ENCODE data around the gene NHERF1.

Gene NHERF1

GRCh38 chr17:74748529-74749278 is at the start of gene NHERF1:
Gene NHERF1 (plus strand): TSS chr17:74748628. CDS start chr17:74748847, 219 bp downstream.
- DNase-seq (ENCODE audit: low spot score): peak; percentile 100

GRCh38 chr17:74699236-74699635 is 49.2 kb upstream of the NHERF1 start:
- no peak for DNase-seq (ENCODE audit: low spot score)

- no peak for DNase-seq (ENCODE audit: low spot score)
Measured at GRCh38 chr17:74702116-74702871, 46.1 kb upstream of the NHERF1 start.

- no peak for DNase-seq (ENCODE audit: low spot score)
Measured at GRCh38 chr17:74703311-74703710, 45.1 kb upstream of the NHERF1 start.

GRCh38 chr17:74704544-74704943 is 43.9 kb upstream of the NHERF1 start:
- DNase-seq (ENCODE audit: low spot score): no peak

- DNase-seq (ENCODE audit: low spot score): no peak
Measured at GRCh38 chr17:74711058-74711824, 37.2 kb upstream of the NHERF1 start.

GRCh38 chr17:74712301-74712700 is 36.1 kb upstream of the NHERF1 start:
- DNase-seq (ENCODE audit: low spot score): no peak

GRCh38 chr17:74712756-74713155 is 35.7 kb upstream of the NHERF1 start, which contains the start of gene CD300LF:
Gene CD300LF (minus strand): TSS chr17:74712923. CDS start chr17:74712866, 57 bp downstream.
- no peak for DNase-seq (ENCODE audit: low spot score)

GRCh38 chr17:74713171-74713755 is 35.2 kb upstream of the NHERF1 start:
- DNase-seq (ENCODE audit: low spot score): no peak

GRCh38 chr17:74715144-74715543 is 33.3 kb upstream of the NHERF1 start:
- DNase-seq (ENCODE audit: low spot score): no peak

GRCh38 chr17:74720506-74720905 is 27.9 kb upstream of the NHERF1 start:
- DNase-seq (ENCODE audit: low spot score): no peak

- no peak for DNase-seq (ENCODE audit: low spot score)
Measured at GRCh38 chr17:74722782-74723181, 25.6 kb upstream of the NHERF1 start.

GRCh38 chr17:74723891-74724290 is 24.5 kb upstream of the NHERF1 start:
- no peak for DNase-seq (ENCODE audit: low spot score)

GRCh38 chr17:74725111-74725510 is 23.3 kb upstream of the NHERF1 start:
- no peak for DNase-seq (ENCODE audit: low spot score)

- DNase-seq (ENCODE audit: low spot score): no peak
Measured at GRCh38 chr17:74728033-74728701, 20.3 kb upstream of the NHERF1 start.

- no peak for DNase-seq (ENCODE audit: low spot score)
Measured at GRCh38 chr17:74728702-74729075, 19.7 kb upstream of the NHERF1 start.

GRCh38 chr17:74729368-74729767 is 19.1 kb upstream of the NHERF1 start:
- no peak for DNase-seq (ENCODE audit: low spot score)

GRCh38 chr17:74729866-74730265 is 18.6 kb upstream of the NHERF1 start:
- DNase-seq (ENCODE audit: low spot score): no peak

GRCh38 chr17:74730491-74731346 is 17.7 kb upstream of the NHERF1 start:
- no peak for DNase-seq (ENCODE audit: low spot score)

- DNase-seq (ENCODE audit: low spot score): no peak
Measured at GRCh38 chr17:74731347-74731605, 17.2 kb upstream of the NHERF1 start.

Measured in GM03348 (cell line).